CD4-positive, alpha-beta T cell treated with Interleukin-6 at 100 ng/mL for 8 hours (primary cell): ENCODE results near the gene TGIF2.

Experiments used
- DNase-seq: peaks from one replicate; pipeline ENCODE4 v3.0.0-alpha.2; 2020; ENCODE audit warnings: mixed read lengths, low spot score

TGIF2 gene

DNA sequence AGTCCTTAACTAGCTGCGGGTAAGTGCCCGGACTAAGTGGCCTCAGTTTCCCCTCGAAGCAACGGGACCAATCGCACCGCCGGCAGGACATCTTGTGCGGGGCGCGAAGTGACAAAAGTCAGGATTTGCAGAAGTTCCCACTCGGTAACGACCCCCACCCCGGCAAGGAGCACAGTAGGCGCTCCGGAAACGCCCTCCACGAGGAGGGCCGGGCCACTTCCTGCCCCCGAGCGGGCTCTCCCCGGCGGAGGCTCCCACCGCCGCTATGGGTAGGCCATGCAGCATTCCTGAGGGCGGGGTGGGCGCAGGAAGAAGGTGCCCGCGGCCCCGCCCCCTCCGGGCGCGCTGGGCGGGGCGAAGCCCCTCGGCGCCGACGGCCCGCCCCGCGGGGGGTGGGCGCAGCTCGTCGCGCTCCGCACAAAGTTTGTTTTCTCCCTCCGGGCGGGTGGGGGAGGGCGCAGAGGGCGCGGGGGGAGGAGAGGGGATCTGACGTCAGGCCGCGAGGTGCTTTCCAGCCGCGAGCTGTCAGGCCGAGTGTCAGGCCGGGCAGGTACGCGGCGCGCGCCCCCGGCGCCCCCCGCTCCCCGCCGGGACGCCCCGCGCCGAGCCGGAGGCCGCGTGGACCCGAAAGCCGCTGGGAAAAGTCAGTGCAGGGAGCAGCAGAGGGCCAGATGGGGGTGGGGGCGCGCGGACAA lies at the start of gene TGIF2:
Gene TGIF2, plus strand, starts transcription at position 495 of the 695 bp plus-strand sequence. CDS start 5,178 bp downstream, outside the sequence.
- DNase-seq: peak; percentile 92

DNA sequence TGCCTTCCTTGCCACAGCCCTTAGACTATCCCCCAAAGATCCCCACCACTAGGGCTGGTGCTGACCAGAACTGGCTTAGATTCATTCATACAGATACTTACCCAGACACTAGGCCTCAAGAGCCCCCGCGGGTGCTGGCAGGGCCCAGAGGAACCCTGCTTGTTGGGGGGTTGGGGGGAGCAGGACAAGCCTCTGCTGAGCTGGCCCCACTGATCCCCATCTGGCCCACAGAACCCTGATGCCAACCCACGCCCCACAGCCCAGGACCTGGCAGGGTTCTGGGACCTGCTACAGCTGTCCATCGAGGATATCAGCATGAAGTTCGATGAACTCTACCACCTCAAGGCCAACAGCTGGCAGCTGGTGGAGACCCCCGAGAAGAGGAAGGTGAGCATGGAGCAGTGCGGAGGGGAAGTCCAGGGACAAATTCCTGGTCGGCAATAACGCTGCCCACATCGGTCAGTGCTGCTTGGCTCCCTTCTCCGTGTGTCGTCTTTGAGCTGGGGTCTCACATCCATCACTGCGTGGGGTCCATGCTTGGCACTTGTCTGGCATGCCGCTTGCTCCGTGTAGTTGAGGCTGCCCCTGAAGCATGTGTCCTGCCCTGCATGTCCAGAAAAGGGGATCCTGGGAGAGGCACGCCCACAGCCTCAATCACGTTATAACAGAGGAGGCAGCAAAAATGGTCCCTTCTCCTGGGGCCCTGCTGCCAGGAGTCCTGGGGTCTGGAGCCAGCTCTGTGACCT lies 47.6 kb upstream of the TGIF2 start:
- DNase-seq: no peak

DNA sequence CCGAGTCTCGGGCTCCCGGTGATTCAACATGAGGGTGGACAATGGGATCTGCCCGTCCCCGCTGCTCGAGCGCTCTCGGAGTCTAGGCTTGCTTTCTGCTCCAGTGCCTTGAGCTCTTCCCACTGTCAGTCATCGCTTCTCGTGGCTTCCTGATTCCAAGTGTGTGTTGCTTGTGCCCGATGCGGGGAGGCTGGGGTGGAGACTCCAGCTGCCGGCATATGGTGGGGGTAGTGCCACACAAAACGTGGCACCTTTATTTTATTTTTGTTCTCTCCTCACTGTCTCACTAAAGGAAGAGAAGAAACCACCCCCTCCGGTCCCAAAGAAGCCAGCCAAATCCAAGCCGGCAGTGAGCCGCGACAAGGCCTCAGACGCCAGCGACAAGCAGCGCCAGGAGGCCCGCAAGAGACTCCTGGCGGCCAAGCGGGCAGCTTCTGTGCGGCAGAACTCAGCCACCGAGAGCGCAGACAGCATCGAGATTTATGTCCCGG lies 46.8 kb upstream of the TGIF2 start:
- DNase-seq: no peak

DNA sequence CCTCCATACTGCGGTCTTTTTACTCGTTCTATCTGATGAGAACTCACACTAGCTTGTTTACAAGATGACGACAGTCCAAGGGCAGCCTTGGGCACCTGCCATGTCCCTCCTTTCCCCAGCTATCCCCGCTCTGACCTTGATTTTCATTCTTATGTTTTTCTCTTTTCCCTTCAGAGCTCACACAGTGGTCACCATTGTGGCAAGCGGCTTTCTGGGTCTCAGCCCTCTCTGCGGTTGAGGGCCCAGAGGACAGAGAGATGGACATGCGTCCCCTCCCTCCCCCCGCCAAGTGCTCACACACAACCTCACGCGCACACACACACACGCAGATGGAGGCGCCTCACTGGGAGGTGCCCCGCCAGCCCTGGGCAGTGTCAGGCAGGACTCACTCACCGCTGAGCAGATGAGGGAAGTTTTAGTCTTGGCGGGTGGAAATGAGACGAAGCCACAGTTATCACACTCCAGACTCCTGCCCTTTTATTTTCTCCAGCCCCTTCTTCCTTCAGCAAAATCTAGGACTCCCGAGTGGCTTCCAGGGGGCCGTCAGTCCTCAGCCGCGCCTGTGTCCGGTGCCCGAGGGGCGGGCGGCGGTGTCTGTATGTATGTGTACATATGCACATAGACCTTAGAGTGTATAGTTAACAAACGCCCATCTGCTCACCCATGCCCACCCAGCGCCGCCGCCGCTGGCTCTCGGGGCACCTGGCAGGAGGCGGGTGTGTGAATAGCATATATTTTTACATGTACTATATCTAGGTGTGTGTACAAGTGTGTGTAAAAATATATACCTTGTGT lies 45.9 kb upstream of the TGIF2 start:
- no peak for DNase-seq

DNA sequence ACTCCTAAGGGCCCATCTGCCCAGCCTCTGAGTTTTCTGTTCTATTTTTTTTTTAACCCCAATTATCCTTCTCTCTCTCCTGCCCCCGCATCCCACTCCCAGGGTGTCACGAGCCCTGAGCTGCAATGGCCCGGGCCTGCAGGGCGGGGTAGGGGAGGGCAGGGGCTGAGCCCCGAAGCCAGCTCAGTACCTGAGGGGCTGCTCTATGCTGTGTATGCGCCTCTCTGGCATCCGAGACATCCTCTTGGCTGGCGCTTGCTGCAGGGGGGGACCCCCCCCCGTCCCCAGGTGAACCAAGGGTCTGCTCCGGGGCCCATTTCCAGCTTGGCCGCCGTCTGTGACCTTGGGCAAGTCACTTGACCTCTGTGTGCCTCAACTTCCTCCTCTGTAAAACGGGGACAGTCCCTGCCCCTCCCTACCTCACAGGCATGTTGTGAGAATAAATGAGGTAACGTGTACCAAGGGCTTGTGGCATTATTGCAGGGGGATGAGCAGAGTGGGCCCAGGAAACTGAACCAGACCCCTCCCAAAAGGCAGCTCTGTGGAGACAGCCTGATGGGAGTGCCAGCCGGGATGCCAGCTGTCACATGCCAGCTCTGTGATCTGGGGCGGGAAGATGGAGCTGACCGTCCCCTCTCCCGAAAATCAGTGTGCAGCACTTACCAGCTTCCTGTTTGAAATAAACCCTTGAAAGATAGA lies 45.1 kb upstream of the TGIF2 start:
- no peak for DNase-seq

DNA sequence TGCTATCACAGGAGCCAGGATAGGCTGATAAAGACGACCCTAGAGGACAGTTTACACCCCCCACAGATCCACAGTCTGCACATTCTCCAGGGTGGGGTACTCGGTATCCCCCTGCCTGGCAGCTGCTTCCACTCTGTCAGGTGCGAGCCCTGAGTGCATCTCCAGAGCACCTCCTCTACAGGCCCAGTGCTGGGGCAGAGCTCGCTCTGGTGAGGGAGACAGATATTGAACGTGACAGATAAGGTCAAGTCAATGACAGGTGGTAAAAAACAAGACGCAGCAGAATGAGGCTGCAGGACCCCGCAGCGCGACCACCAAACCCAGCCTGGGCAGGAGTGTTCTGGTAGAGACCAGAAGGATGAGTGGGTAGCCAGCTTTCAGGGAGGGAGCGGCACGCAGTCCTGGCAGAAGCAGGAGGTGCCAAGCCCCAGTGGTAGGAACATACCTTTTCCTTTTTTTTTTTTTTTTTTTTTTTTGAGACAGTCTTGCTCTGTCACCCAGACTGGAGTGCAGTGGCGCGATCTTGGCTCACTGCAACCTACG lies 44.5 kb upstream of the TGIF2 start:
- DNase-seq: no peak

DNA sequence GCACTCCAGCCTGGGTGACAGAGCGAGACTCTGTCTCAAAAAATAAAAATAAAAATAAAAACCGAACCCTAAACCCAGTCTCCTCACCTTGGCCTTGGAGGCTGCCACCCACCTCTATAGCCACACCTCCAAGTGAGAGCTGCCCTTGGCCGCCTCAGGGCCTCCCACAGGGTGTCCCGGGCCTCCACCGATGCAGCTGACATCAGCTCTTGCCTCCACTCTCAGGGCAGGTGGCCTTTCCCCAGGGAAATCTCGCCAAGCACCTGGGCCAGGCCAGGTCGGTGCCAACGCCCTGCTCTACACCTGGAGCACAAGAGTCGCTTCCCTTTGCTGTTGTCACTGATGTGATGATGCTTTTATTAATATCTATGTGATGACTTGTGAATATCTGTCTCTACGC lies 41.0 kb upstream of the TGIF2 start:
- no peak for DNase-seq

DNA sequence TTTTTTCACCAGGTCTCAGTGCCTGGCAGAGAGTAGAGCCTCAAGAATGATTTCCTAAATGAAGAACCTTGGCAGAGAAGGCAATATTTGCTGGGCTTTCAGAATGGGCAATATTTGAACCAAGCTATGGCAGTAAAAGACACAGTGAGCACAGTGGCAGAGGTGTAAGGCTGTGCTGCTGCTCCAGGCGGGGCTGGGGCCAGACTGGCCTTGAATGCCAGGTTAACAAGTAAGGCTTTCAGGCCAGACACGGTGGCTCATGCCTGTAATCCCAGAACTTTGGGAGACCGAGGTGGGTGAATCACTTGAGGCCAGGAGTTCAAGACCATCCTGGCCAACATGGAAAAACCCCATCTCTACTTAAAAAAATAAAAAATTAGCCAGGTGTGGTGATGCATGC lies 40.6 kb upstream of the TGIF2 start:
- DNase-seq: no peak

DNA sequence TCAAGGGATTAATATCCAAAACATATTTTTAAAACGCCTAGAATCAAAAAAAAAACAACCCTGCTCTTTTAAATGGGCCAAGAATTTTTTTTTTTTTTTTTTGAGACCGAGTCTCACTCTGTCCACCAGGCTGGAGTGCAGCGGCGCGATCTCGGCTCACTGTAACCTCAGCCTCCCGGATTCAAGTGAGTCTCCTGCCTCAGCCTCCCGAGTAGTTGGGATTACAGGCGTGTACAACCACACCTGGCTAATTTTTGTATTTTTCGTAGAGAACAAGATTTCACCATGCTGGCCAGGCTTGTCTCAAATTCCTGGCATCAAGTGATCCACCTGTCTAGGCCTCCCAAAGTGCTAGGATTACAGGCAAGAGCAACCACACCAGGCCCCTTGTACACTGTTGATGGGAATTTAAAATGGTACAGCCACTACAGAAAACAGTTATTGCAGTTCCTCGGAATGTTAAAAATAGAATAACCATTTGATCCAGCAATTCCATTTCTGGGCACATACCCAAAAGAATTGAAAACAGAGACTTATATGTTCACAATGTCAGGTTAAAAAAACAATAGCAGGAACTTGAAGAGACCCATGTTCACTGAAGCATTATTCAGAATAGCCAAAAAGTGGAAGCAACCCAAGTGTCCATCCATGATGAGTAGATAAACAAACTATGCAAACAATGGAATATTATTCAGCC lies 35.2 kb upstream of the TGIF2 start:
- DNase-seq: no peak

DNA sequence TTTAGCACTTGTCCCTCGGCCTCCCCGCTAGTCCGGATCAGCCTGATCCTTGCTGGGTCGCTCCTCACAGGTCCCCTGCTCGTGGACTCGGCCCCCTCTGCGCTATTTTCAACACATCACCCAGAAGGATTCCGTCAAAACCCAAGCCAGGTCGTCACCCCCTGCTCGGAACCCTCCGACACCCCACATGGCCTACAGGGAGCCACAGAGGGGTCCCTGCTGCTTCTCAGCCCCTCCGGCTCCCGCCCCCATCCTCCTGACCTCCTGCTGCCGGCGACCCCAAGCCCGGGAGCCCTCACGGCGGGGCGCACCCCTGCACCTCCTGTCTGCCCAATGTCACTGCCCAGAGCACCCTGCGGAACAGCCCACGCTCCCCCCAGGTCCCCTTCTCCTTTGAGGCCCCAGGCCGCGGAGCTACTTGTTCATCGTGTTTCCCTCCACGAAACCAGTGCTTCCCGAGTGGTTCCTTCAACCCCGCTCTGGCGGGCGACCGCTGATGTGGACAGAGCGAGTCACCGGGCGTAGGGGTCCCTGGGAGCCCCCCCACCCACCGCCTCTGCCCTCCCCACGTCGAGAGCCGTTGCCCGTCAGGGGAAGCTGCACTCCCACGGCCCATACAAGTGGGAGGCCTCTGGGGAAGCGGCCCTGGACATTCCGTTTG lies 32.7 kb upstream of the TGIF2 start:
- DNase-seq: no peak

DNA sequence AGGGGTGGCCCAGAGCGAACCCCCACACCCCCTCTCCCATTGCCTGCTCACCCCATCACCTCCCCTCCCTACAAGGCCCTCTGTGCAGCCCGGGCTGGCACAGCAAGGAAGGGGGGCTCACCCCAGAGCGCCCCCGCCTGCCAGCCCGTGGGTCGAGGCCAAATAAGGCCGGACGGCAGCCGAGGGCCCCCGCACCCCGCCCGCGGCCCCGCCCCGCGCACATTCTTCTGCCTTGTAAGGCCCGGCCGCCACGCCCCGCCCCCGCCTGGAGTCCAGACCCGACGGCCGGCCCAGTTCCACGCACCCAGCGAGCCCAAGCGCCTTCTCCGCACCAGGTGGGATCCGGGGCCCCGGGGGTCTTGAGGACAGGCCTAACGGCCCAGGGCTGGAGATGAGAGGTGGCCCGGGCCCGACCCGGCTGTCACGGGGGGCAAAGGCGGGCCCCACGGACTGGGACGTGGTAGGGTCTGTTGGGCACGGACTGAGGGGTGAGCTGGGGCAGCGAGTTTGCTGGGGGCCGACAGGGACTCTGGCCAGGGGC lies 32.1 kb upstream of the TGIF2 start, which contains the start of gene MYL9:
Gene MYL9, plus strand, starts transcription at position 293 of the 541 bp plus-strand sequence. CDS start 3,366 bp downstream, outside the sequence.
- DNase-seq: no peak

DNA sequence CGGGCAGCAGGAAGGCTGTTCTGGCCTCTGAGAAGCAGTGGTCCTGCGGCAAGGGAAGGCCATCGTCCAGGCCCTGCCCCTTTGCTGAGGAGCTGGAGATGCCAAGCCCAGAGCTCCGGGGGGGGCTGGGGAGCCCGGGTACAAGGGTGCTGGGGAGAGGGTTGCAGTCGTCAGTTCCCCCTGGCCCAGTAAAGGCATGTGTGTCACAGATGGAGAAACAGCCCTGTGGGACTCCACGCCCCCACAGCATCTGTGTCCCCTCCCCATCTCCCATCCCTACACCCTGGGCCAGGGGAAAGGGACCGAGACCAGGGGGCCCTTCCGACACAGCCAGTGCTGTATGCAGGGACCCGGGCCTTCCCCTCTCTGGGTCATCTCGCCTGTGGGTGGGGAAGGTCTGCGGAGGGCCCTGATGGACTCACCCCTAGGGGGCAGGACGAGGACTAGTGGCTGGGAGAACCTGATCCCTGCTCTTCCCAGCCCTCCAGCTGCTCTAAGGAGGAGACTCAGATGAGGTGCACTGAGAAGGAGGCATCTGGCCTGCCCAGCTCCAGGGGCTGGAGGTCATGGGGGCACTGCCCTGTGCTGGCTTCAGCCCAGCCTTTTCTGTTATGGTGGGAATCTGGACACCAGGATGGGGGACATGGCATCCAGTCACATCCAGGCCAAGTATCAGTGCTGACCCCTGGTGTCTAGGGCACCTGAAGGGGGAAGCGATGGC lies 31.5 kb upstream of the TGIF2 start:
- no peak for DNase-seq

DNA sequence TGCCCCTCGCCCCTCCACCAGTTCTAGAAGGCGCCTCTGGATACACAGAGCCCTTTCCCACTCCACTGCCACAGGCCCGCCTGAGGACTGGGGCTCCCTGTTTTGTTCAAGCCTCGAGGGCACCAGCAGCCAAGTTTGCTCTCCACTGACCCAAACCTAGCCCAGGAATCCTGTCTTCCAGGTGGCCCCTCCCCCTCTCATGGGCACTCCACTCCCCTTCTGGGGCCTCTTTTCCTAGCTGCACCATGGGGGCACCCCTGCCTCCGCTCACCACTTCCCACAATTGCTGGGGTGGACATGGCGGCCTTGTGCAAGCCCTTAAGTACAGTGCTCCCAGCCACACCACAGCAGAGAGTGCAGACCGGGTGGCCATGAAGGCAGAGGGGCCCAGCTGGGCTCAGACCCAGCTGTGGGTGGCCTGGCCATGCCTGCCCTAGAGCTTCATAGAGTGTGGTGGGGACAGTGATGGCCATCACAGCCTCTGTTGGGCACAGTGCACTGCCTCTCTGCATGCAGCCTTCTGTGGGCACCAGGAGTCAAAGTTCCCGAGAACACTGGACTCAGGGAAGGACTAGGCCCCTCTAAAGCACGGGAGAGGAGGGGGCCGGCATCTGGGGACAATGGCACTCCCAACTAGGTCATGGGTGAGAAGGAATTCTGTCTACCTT lies 30.7 kb upstream of the TGIF2 start:
- DNase-seq: no peak

DNA sequence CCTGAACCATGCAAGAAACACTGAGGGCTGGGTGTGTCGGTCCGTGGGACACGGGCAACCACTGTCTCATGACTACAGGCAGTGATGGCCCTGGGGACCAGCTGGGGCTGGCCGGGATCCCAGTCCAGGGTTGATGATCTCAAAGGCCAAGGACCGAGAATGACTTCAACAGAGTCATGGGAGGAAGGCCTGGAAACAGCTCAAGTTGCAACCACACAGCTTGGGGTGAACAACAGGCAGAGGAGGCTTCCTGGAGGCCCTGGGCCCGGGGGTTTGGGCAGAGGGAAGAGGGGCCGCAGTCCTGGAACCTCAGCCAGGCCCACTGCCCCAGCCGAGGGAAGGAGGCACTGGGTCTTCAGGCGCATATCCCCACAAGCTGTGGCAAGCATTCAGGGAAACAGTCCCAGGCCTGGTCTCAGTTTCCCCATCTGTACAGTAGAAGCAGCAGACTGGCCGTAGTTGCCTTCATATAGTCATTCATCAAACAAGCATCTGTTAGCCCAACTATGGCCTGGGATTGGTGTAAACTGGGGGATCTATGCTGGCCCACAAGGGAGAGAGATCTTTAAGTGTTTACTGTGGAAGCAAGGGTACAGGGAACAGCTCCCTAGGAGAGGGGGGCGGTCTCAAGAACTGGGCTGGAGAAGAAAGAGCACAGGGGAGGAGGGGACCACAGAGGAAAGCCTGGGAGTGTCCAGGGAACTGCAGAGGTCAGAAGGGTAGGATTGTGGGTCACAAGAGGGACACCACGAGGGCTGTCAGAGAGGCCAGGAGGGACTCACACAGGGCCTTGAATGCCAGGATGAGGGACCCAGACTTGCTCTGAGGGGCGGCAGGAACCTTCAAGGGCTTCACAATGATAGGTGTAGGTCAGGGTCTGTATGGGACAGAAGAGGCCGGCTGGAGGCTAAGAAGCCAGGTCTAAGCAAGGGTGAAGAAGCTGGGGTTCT lies 29.9 kb upstream of the TGIF2 start:
- no peak for DNase-seq

DNA sequence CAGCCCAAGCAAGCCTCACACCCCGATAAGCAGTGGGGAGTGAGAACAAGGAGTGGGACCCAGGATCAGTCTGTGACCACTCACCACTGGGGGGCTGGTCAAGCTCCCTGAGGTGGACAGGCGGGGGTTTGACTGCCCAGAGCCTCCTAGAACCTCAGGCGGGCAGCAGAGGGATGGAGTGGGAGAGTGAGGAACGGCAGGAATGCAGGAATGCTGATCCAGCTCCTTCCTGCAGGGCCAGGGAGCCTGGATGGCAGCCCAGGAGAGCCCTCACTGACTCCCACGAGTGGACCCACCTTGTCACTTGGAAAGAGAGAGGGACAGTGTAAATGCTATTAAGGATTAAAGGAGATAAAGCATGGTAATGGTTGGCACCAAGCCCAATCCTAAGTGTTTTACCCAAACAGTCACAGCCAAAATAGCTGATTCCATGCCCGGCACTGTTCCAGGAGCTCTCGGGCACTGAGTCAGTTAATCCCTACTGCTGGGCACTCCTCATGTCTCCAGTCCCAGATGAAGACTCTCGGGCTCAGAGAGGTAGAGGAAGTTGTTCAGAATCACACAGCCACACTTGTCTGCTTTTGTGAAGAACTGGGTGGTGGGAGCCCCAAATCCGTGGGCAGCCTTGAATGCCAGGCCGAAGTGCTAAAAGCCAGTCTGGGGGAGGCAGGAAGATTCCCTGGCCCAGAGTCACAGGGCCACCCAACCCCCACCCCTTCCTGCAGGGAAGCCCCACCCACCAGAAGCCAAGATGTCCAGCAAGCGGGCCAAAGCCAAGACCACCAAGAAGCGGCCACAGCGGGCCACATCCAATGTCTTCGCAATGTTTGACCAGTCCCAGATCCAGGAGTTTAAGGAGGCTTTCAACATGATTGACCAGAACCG lies 29.0 kb upstream of the TGIF2 start:
- DNase-seq: no peak

DNA sequence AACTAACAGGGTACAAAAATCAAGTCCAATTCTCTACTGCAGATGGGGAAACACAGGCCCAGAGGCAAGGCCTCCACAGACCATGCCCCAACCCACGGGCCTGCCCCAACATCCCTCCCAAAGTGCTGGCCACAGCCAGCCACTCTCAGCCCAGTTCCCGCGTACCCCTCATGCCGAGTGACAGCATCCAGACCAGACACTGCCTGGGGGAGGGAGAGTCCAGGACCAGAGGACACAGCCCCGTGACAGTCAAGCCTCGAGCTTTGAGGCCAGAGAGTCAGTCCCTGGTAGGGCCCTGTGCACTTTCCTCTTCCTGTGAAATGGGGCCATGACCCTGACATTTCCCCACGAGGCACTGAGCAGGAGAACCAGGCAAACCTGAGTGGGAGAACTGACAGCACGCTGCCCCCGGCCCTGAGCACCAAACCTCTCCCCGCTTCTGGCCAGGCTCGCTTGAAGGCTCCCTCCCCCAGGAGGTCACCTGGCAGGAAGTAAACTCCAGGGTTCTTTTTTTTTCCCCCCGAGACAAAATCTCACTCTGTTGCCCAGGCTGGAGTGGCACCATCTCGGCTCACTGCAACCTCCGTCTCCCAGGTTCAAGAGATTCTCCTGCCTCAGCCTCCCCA lies 27.2 kb upstream of the TGIF2 start:
- no peak for DNase-seq
